Activated T-cell treated with anti-CD3 and anti-CD28 coated beads, Interleukin-2, amount 50 U/mL, for 24 hours (primary cell): ENCODE data around the gene SCG3.
A peak's percentile ranks its signal among the peaks of the same experiment; 100 is the strongest.
"Not testable (repeated sequence)": the region's sequence is repeated elsewhere in the genome, so short reads cannot be mapped to it uniquely, and the experiment has no call there.

Experiments
- DNase-seq: peaks from one replicate; pipeline ENCODE4 v3.0.0-alpha.2; 2020
- H3K27ac Mint-ChIP-seq: 2 replicates; pipeline ENCODE4 v1.8.0; 2020; ENCODE audit warnings: mild to moderate bottlenecking, mixed read lengths
- H3K27me3 Mint-ChIP-seq: 2 replicates; pipeline ENCODE4 v1.8.0; 2020; ENCODE audit warnings: mixed read lengths
- H3K36me3 Mint-ChIP-seq: 2 replicates; pipeline ENCODE4 v1.8.0; 2020; ENCODE audit warnings: low read depth, mixed read lengths
- H3K4me1 Mint-ChIP-seq: 2 replicates; pipeline ENCODE4 v1.8.0; 2020; ENCODE audit warnings: low read depth, mixed read lengths
- H3K4me3 Mint-ChIP-seq: 2 replicates; pipeline ENCODE4 v1.8.0; 2020; ENCODE audit warnings: mild to moderate bottlenecking, moderate library complexity, mixed read lengths
- H3K9me3 Mint-ChIP-seq: 2 replicates; pipeline ENCODE4 v1.8.0; 2020; ENCODE audit warnings: mixed read lengths

The SCG3 gene

DNA sequence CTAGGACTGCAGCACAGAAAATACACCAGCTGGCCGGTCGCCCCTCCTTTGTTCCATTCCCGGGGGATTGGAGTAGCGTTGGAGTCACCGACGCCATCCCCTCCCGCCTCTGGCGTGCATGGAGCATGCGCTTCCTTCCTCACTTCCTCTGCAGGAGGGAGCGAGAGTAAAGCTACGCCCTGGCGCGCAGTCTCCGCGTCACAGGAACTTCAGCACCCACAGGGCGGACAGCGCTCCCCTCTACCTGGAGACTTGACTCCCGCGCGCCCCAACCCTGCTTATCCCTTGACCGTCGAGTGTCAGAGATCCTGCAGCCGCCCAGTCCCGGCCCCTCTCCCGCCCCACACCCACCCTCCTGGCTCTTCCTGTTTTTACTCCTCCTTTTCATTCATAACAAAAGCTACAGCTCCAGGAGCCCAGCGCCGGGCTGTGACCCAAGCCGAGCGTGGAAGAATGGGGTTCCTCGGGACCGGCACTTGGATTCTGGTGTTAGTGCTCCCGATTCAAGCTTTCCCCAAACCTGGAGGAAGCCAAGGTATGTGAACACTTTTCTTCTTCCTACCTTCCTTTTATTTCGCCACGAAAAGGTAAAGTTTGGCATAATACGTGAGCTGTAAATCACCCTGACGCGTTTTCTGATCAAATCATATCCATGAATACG, at the start of gene SCG3:
SCG3 (plus strand) TSS at position 201 of the 661 bp plus-strand sequence; CDS start at position 454, 253 bp downstream.
- Mint-ChIP-seq H3K27ac (no peak within 1 kb of the TSS), H3K27me3 (peaks cover 58% of the 10 kb centered on the region), H3K4me1 (peaks cover 7% of the 10 kb centered on the region), H3K4me3 (no peak within 1 kb of the TSS), H3K9me3 (no peaks in the 10 kb centered on the region), H3K36me3 (no peaks in the 10 kb centered on the region)
- DNase-seq: peak; percentile 70

DNA sequence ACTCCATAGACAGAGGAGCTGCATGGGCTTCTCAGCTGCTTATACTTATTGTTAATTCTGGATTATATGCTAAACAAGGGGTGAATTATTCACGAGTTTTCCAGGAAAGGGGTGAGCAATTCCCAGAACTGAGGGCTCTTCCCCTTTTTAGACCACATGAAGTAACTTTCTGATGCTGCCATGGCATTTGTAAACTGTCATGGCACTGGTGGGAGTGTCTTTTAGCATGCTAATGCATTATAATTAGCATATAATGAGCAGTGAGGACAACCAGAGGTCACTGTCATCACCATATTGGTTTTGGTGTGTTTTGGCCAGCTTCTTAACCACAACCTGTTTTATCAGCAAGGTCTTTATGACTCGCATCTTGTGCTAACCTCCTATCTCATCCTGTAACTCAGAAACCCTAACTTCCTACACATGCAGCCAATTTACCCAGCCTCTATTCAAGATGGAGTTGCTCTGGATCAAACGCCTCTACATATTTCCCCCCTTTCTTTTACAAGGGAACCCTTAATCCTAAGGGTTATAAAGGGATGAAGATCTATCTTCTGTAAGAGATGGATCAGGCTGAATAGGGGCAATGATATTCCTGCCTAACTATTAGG, 46.6 kb upstream of the SCG3 start:
- Mint-ChIP-seq H3K27ac (no peak overlapping the region), H3K9me3 (no peaks in the 10 kb centered on the region), H3K4me1 (peaks cover 8% of the 10 kb centered on the region), H3K4me3 (no peak overlapping the region), H3K27me3 (peaks cover 3% of the 10 kb centered on the region), H3K36me3 (no peaks in the 10 kb centered on the region)
- DNase-seq: no peak

- H3K4me1 Mint-ChIP-seq: no peaks in the 10 kb centered on the region
- H3K27me3 Mint-ChIP-seq: peaks cover 3% of the 10 kb centered on the region
- no peaks in the 10 kb centered on the region for H3K9me3 Mint-ChIP-seq
- no peaks in the 10 kb centered on the region for H3K36me3 Mint-ChIP-seq
- no peak overlapping the region for H3K4me3 Mint-ChIP-seq
- H3K27ac Mint-ChIP-seq: no peak overlapping the region
- DNase-seq: no peak
These were observed 39.7 kb upstream of the SCG3 start for GRCh38 chr15:51641490-51642130.

- Mint-ChIP-seq H3K27me3 (peaks cover 3% of the 10 kb centered on the region), H3K4me3 (no peak overlapping the region), H3K4me1 (no peaks in the 10 kb centered on the region), H3K9me3 (no peaks in the 10 kb centered on the region), H3K36me3 (no peaks in the 10 kb centered on the region), H3K27ac (no peak overlapping the region)
- DNase-seq: no peak
These were observed 38.6 kb upstream of the SCG3 start for GRCh38 chr15:51642696-51643095.

DNA sequence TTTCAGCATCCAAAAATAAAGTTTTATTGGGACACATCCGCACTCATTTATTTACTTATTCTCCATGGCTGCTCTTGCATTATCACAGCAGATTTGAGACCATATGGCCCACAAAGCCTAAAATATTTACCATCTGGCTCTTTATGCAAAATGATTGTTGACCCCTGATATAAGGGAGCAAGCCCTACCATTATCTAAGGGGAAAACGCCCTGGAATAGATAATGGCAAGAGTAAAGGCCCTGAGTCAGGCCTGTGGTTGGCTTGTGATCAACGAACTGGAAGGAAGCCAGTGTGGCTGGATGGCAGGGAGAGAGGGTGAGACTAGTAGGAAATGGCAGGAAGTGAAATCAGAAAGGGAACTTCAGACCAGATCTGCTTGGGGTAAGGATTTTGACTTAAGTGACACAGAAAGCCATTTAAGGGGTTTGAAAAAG, 34.2 kb upstream of the SCG3 start:
- no peaks in the 10 kb centered on the region for H3K9me3 Mint-ChIP-seq
- no peak overlapping the region for H3K27ac Mint-ChIP-seq
- no peaks in the 10 kb centered on the region for H3K36me3 Mint-ChIP-seq
- no peaks in the 10 kb centered on the region for H3K4me1 Mint-ChIP-seq
- H3K27me3 Mint-ChIP-seq: no peaks in the 10 kb centered on the region
- no peak overlapping the region for H3K4me3 Mint-ChIP-seq
- DNase-seq: no peak

DNA sequence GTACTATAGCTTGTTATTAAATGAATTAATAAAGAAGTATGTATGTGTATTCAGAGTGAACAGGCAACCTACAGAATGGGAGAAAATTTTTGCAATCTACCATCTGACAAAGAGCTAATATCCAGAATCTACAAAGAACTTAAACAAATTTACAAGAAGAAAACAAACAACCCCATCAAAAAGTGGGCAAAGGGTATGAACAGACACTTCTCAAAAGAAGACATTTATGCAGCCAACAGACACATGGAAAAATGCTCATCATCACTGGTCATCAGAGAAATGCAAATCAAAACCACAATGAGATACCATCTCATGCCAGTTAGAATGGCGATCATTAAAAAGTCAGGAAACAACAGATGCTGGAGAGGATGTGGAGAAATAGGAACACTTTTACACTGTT, 33.2 kb upstream of the SCG3 start:
- H3K4me3 Mint-ChIP-seq, DNase-seq, H3K36me3 Mint-ChIP-seq, H3K27me3 Mint-ChIP-seq, H3K4me1 Mint-ChIP-seq, H3K9me3 Mint-ChIP-seq, H3K27ac Mint-ChIP-seq: not testable (repeated sequence)

GRCh38 chr15:51648643-51649042, 32.7 kb upstream of the SCG3 start:
- H3K27me3 Mint-ChIP-seq, H3K4me3 Mint-ChIP-seq, DNase-seq, H3K9me3 Mint-ChIP-seq, H3K4me1 Mint-ChIP-seq, H3K27ac Mint-ChIP-seq, H3K36me3 Mint-ChIP-seq: not testable (repeated sequence)

- no peak overlapping the region for H3K27ac Mint-ChIP-seq
- no peaks in the 10 kb centered on the region for H3K36me3 Mint-ChIP-seq
- no peak overlapping the region for H3K4me3 Mint-ChIP-seq
- no peaks in the 10 kb centered on the region for H3K27me3 Mint-ChIP-seq
- no peak for DNase-seq
- H3K9me3 Mint-ChIP-seq: no peaks in the 10 kb centered on the region
- no peaks in the 10 kb centered on the region for H3K4me1 Mint-ChIP-seq
These were observed 31.4 kb upstream of the SCG3 start for GRCh38 chr15:51649659-51650521.

GRCh38 chr15:51652084-51652668, 29.1 kb upstream of the SCG3 start:
- H3K36me3 Mint-ChIP-seq: no peaks in the 10 kb centered on the region
- no peaks in the 10 kb centered on the region for H3K9me3 Mint-ChIP-seq

GRCh38 chr15:51655401-51656057, 25.8 kb upstream of the SCG3 start:
- H3K9me3 Mint-ChIP-seq, H3K27me3 Mint-ChIP-seq, H3K36me3 Mint-ChIP-seq, DNase-seq, H3K4me1 Mint-ChIP-seq, H3K4me3 Mint-ChIP-seq, H3K27ac Mint-ChIP-seq: not testable (repeated sequence)

More at GRCh38 chr15:51652084-51652668, 29.1 kb upstream of the SCG3 start:
- H3K4me3 Mint-ChIP-seq: no peak overlapping the region
- no peaks in the 10 kb centered on the region for H3K4me1 Mint-ChIP-seq
- no peak for DNase-seq
- H3K27ac Mint-ChIP-seq: no peak overlapping the region
- no peaks in the 10 kb centered on the region for H3K27me3 Mint-ChIP-seq

DNA sequence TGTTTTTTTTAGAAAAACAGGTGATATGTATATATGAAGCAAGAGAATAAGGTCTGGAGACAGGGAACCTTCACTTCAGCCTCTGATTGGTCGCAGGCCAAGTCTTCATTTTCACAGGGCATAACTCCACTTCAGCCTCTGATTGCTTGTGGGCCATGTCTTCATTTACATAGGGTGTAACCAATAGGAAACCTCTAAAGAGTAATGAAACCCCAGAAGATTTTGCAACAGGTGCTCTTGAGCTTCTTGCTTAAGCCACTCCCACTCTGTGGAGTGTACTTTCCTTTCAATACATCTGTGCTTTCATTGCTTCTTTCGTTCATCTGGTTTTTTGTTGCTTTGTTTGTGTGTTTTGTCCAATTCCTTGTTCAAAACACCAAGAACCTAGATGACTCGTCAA, 22.6 kb upstream of the SCG3 start:
- no peak for DNase-seq
- Mint-ChIP-seq H3K27me3 (no peaks in the 10 kb centered on the region), H3K9me3 (no peaks in the 10 kb centered on the region), H3K4me1 (no peaks in the 10 kb centered on the region), H3K27ac (no peak overlapping the region), H3K4me3 (no peak overlapping the region), H3K36me3 (no peaks in the 10 kb centered on the region)

- Mint-ChIP-seq H3K9me3 (no peaks in the 10 kb centered on the region), H3K4me3 (no peak overlapping the region), H3K27me3 (peaks cover 3% of the 10 kb centered on the region), H3K4me1 (no peaks in the 10 kb centered on the region), H3K36me3 (no peaks in the 10 kb centered on the region), H3K27ac (no peak overlapping the region)
- no peak for DNase-seq
These were observed 20.2 kb upstream of the SCG3 start for GRCh38 chr15:51661072-51661471.

- Mint-ChIP-seq H3K27me3 (peaks cover 18% of the 10 kb centered on the region), H3K4me3 (no peak overlapping the region), H3K27ac (no peak overlapping the region), H3K36me3 (no peaks in the 10 kb centered on the region), H3K9me3 (no peaks in the 10 kb centered on the region), H3K4me1 (no peaks in the 10 kb centered on the region)
- no peak for DNase-seq
These were observed 13.8 kb upstream of the SCG3 start for GRCh38 chr15:51667478-51667877.

DNA sequence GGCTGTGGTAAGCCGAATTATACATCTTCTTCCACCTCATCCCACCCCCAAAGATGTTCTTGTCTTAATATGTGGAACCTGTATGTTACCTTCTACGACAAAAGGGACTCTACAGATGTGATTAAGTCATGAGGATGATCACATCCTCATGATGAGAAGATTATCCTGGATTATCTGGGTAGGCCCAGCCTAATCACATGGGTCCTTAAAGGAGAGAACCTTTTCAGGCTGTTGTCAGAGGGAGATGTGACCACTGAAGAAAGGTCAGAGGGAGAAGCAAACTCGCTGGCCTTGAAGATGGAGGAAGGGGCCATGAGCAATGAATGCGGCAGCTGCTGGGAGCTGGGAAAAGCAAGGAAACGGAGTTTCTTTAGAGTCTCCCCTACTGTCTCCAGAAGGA, 12.9 kb upstream of the SCG3 start:
- no peaks in the 10 kb centered on the region for H3K9me3 Mint-ChIP-seq
- no peak overlapping the region for H3K4me3 Mint-ChIP-seq
- no peaks in the 10 kb centered on the region for H3K4me1 Mint-ChIP-seq
- no peaks in the 10 kb centered on the region for H3K36me3 Mint-ChIP-seq
- no peak for DNase-seq
- H3K27me3 Mint-ChIP-seq: peaks cover 19% of the 10 kb centered on the region
- H3K27ac Mint-ChIP-seq: no peak overlapping the region
